IMR-90 (cell line): ENCODE results near the gene TPM4.

ENCODE experiments used
- BHLHE40 ChIP-seq: fragments of 150-350 bp; IDR thresholded peaks from 2 replicates; pipeline ENCODE4 v1.6.1; 2016; ENCODE audit warnings: mild to moderate bottlenecking, low read depth, low read length
- CEBPB ChIP-seq: IDR thresholded peaks from 2 replicates; pipeline ENCODE4 v1.6.1; 2012; ENCODE audit warnings: low read depth, low read length, improper control_type of control experiment
- CTCF ChIP-seq: conservative IDR thresholded peaks from 2 replicates; pipeline ENCODE4 v1.5.1; 2012; ENCODE audit warnings: mild to moderate bottlenecking, low read depth, low read length, improper control_type of control experiment
- FOS ChIP-seq: fragments of 150-350 bp; IDR thresholded peaks from 2 replicates; pipeline ENCODE4 v1.6.1; 2016; ENCODE audit warnings: low read depth, low read length
- MAFK ChIP-seq: IDR thresholded peaks from 2 replicates; pipeline ENCODE4 v1.6.1; 2012; ENCODE audit warnings: low read depth, low read length, improper control_type of control experiment
- MAZ ChIP-seq: IDR thresholded peaks from 2 replicates; pipeline ENCODE4 v1.6.1; 2012; ENCODE audit warnings: low read depth, mild to moderate bottlenecking, low read length, improper control_type of control experiment, moderate library complexity, borderline replicate concordance
- MXI1 ChIP-seq: IDR thresholded peaks from 2 replicates; pipeline ENCODE4 v1.6.1; 2012; ENCODE audit warnings: low read depth, mild to moderate bottlenecking, low read length, moderate library complexity, borderline replicate concordance
- POLR2A ChIP-seq: IDR thresholded peaks from 2 replicates; pipeline ENCODE4 v1.6.1; 2012; ENCODE audit warnings: mild to moderate bottlenecking, low read depth, low read length
- RAD21 ChIP-seq: IDR thresholded peaks from 2 replicates; pipeline ENCODE4 v1.6.1; 2012; ENCODE audit warnings: low read length, improper control_type of control experiment
- RCOR1 ChIP-seq: IDR thresholded peaks from 2 replicates; pipeline ENCODE4 v1.6.1; 2012; ENCODE audit warnings: mild to moderate bottlenecking, low read length, improper control_type of control experiment; ENCODE audit not compliant: insufficient replicate concordance
- RFX5 ChIP-seq: IDR thresholded peaks from 2 replicates; pipeline ENCODE4 v1.8.0; 2012; ENCODE audit warnings: low read depth, mild to moderate bottlenecking, low read length, moderate library complexity
- SMC3 ChIP-seq: fragments of 150-350 bp; IDR thresholded peaks from 2 replicates; pipeline ENCODE4 v1.6.1; 2016; ENCODE audit warnings: low read depth, mild to moderate bottlenecking, antibody characterized with exemption, low read length, moderate library complexity
- USF2 ChIP-seq: fragments of 150-350 bp; IDR thresholded peaks from 2 replicates; pipeline ENCODE4 v1.6.1; 2017; ENCODE audit warnings: mild to moderate bottlenecking, antibody characterized with exemption, low read length, low read depth

DNA sequence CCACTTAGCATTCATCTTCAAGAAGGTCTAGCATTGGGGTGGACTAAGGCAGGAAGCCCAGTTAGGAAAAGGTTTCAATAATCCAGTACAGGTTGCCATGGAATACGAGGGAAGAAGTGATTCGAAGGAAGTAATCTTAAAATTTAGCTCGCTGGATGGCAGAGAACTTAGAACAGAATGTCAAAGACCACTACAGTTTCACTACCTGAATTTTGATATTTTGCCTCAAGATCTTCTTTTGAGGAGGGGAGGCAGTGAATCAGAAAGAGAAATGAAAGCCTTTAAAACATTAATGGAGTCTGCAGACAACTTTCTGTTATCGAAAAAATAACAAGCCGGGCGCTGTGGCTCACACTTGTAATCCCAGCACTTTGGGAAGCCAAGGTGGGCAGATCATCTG is 28.4 kb downstream of the TPM4 start:
- no peak for TF ChIP-seq SMC3
- TF ChIP-seq CTCF: no peak
- no peak for TF ChIP-seq RCOR1
- no peak for TF ChIP-seq MXI1
- no peak for TF ChIP-seq FOS
- no peak for TF ChIP-seq MAFK
- TF ChIP-seq USF2: no peak
- no peak; the same call in none of the 2 replicates for TF ChIP-seq POLR2A
- TF ChIP-seq CEBPB: no peak
- TF ChIP-seq MAZ: no peak
- no peak for TF ChIP-seq RFX5
- no peak for TF ChIP-seq RAD21
- no peak for TF ChIP-seq BHLHE40
